ENCODE measurements around the gene RPL37.

- TF ChIP-seq CTCF (IDR thresholded peaks at IDR 0.05) (no peak), EP300 (IDR thresholded peaks at IDR 0.05) (no peak)
Measured at GRCh38 chr5:40877371-40877988, 42.5 kb upstream of the RPL37 start.
